ENCODE measurements around the gene ZFHX3. TPM values are rescaled to one million over a fixed set of nuclear protein-coding genes. Genes with fewer than 3 reads are reported as not detected.
A peak's percentile ranks its signal among the peaks of the same experiment; 100 is the strongest.

ZFHX3 gene
- total and polyA plus RNA-seq, 2 donors from 2014 or later, result 2.3 to 29.3 TPM

DNA sequence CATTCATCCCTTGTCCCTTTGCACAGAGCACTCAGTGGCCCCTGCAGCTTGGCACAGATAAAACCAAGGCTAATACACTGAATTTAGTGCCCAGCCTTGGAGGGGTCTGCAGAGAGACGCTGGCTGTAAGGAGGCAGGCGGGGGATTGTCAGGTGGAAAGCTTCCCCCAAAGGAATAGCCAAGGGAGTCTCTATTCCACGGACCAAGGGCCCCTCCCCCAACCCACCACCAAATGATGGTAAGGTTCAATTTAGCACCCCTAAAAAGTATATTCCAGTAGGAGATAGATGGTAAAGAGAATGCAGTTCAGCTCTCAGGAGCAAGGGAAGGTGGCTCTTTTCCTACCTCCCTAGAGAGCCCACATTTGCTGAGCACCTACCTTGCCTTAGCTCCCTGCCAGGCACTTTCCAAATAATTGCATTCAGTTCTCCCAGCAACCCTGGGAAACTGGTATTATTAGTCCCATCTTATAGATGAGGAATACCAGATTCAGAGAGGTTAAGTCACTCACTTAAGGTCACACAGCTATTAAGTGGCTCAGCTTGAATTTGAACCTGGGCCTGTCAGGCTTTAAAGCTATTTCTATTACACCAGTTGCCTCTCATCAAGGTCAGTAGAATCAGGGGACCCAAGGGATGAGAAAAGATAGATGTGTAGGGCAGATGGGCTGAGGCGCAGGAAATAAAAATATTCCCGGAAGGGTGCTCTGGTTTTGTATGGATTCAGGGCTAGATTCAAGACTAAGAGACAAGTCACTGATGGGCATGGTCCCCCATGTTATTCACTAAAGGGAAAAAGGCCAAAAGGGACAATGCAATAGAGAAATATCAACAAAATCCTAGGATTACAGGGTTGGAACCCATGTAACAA lies 20.0 kb upstream of the ZFHX3 start:
- DNase-seq (peak in 1 of 5 donors; percentile 39), FAIRE-seq (no peak)
- intact Hi-C loops (cut with DNase I), result no loop called here
- H3K36me3 ChIP-seq (ENCODE audit: control insufficient read depth in 2 of 3, insufficient read depth in 3 of 3, low read length in 3 of 3), result no peaks in the 10 kb centered on the region
- TF ChIP-seq, protein P1, sequence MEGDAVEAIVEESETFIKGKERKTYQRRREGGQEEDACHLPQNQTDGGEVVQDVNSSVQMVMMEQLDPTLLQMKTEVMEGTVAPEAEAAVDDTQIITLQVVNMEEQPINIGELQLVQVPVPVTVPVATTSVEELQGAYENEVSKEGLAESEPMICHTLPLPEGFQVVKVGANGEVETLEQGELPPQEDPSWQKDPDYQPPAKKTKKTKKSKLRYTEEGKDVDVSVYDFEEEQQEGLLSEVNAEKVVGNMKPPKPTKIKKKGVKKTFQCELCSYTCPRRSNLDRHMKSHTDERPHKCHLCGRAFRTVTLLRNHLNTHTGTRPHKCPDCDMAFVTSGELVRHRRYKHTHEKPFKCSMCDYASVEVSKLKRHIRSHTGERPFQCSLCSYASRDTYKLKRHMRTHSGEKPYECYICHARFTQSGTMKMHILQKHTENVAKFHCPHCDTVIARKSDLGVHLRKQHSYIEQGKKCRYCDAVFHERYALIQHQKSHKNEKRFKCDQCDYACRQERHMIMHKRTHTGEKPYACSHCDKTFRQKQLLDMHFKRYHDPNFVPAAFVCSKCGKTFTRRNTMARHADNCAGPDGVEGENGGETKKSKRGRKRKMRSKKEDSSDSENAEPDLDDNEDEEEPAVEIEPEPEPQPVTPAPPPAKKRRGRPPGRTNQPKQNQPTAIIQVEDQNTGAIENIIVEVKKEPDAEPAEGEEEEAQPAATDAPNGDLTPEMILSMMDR (IDR thresholded peaks at IDR 0.05; ENCODE audit: borderline replicate concordance, extremely low read depth, insufficient read depth), result no peak
- H3K9me3 ChIP-seq (ENCODE audit: control insufficient read depth in 2 of 3, insufficient read depth in 1 of 3, low read length in 3 of 3), result no peaks in the 10 kb centered on the region
- H3K4me1 ChIP-seq (ENCODE audit: control insufficient read depth in 2 of 3, insufficient read depth in 2 of 3, low read depth in 1 of 3, low read length in 3 of 3), result peaks cover 0 to 30% (median 0%) of the 10 kb centered on the region in 3 donors
- H3K4me3 ChIP-seq (ENCODE audit: low read length in 3 of 3), result no peak overlapping the region
- H3K9ac ChIP-seq (ENCODE audit: low read length in 3 of 3), result peak overlapping the region in 1 of 3 donors; percentile 4
- peaks cover 29% of the 10 kb centered on the region for H3K27me3 ChIP-seq (ENCODE audit: control insufficient read depth, insufficient read depth, low read length)
- peak overlapping the region; percentile 73 to 85 for H3K27ac ChIP-seq (ENCODE audit: low read depth in 2 of 2, low read length in 2 of 2)

DNA sequence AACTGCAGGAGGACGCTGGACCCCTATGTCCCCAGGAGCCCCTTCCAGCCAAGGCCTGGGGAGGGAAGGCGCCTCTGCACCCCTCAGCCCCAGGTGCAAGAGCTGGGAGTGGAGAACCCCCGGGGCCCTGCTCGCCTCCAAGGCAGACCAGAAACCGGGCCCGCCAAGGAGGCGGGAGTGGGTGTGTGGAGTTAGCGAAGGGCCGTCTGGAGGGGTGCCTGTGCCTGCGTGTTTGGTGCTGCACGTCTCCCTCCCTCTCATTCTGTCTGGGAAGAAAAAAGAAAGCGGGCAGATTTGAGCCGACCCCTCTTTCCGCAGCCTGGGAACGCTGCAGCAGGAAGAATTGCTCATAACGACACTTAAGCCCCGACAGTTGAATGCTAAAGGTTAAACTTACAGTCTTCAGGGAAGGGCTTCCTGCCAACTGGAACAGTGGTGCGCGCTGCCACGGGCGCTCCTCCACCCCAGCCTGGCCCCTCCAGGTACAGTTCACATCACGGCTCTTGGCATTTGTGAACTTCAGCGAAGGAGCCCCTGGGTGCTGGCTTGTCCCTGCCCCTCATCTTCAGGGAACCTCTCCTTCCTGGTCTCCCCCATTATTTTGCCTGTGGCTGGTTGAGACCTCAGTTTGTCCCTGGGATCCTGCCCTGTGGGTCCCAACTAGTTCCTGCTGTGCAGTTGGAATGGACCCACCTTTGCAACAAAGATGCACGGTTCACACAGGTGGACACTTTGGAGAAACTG lies 19.2 kb upstream of the ZFHX3 start:
- FAIRE-seq (no peak), DNase-seq (peak; percentile 50 to 74 (median 72))
- no peak overlapping the region for H3K4me3 ChIP-seq (ENCODE audit: low read length in 3 of 3)
- peaks cover 0 to 30% (median 2%) of the 10 kb centered on the region in 3 donors for H3K4me1 ChIP-seq (ENCODE audit: control insufficient read depth in 2 of 3, insufficient read depth in 2 of 3, low read depth in 1 of 3, low read length in 3 of 3)
- H3K9ac ChIP-seq (ENCODE audit: low read length in 3 of 3), result no peak overlapping the region
- TF ChIP-seq, protein P1 (IDR thresholded peaks at IDR 0.05; ENCODE audit: borderline replicate concordance, extremely low read depth, insufficient read depth), result no peak
- intact Hi-C loops (cut with DNase I), result no loop called here
- H3K36me3 ChIP-seq (ENCODE audit: control insufficient read depth in 2 of 3, insufficient read depth in 3 of 3, low read length in 3 of 3), result no peaks in the 10 kb centered on the region
- peaks cover 36% of the 10 kb centered on the region for H3K27me3 ChIP-seq (ENCODE audit: control insufficient read depth, insufficient read depth, low read length)
- no peaks in the 10 kb centered on the region for H3K9me3 ChIP-seq (ENCODE audit: control insufficient read depth in 2 of 3, insufficient read depth in 1 of 3, low read length in 3 of 3)
- peak overlapping the region; percentile 73 to 85 for H3K27ac ChIP-seq (ENCODE audit: low read depth in 2 of 2, low read length in 2 of 2)

DNA sequence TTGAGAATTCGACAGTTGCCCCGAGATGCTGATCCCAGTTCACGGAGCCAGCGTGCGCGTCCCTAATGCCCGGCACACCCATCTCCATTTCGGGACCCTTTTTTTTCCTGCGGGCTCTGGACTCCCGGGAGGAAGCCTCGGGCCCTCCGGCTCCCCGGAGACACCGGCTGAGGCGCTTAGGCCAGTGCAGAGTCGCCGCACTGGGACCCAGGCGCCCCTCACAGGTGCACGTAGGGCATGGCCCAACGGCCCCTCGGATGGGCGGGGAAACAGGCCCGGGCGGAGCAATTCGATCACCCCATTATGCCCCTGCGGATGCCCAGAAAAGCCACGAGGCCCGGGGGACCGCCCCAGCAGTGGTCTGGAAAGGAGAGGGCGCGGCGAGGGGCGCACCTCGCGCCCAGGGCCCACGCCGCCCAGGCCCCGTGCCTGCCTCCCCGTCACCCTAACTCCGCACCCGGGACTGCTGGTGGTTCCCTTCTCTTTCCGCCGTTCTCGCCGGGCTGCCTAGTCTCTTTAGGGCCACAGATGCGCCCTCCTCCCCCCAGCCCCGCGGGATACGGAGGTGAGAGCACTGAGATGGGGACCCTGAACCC lies 18.5 kb upstream of the ZFHX3 start:
- peaks cover 0 to 27% (median 2%) of the 10 kb centered on the region in 3 donors for H3K4me1 ChIP-seq (ENCODE audit: control insufficient read depth in 2 of 3, insufficient read depth in 2 of 3, low read depth in 1 of 3, low read length in 3 of 3)
- no peak for FAIRE-seq
- H3K4me3 ChIP-seq (ENCODE audit: low read length in 3 of 3), result peak overlapping the region in 1 of 3 donors; percentile 14
- H3K9me3 ChIP-seq (ENCODE audit: control insufficient read depth in 2 of 3, insufficient read depth in 1 of 3, low read length in 3 of 3), result no peaks in the 10 kb centered on the region
- peak overlapping the region; percentile 72 to 73 for H3K27ac ChIP-seq (ENCODE audit: low read depth in 2 of 2, low read length in 2 of 2)
- TF ChIP-seq, protein P1 (IDR thresholded peaks at IDR 0.05; ENCODE audit: borderline replicate concordance, extremely low read depth, insufficient read depth), result no peak
- H3K27me3 ChIP-seq (ENCODE audit: control insufficient read depth, insufficient read depth, low read length), result peaks cover 42% of the 10 kb centered on the region
- peak overlapping the region in 1 of 3 donors; percentile 16 for H3K9ac ChIP-seq (ENCODE audit: low read length in 3 of 3)
- intact Hi-C loops (cut with DNase I), result no loop called here
- H3K36me3 ChIP-seq (ENCODE audit: control insufficient read depth in 2 of 3, insufficient read depth in 3 of 3, low read length in 3 of 3), result no peaks in the 10 kb centered on the region
- DNase-seq, result peak in 1 of 5 donors; percentile 76

All from kidney (tissue), 14 donors.